ENCODE results near the gene OR5L2. TPM values are rescaled to one million over a fixed set of nuclear protein-coding genes. Genes with fewer than 3 reads are reported as not detected.
"Not testable (repeated sequence)": the region's sequence is repeated elsewhere in the genome, so short reads cannot be mapped to it uniquely, and the experiment has no call there.

OR5L2 gene
- total RNA-seq, 1 donor from 2014 or later = not detected

DNA sequence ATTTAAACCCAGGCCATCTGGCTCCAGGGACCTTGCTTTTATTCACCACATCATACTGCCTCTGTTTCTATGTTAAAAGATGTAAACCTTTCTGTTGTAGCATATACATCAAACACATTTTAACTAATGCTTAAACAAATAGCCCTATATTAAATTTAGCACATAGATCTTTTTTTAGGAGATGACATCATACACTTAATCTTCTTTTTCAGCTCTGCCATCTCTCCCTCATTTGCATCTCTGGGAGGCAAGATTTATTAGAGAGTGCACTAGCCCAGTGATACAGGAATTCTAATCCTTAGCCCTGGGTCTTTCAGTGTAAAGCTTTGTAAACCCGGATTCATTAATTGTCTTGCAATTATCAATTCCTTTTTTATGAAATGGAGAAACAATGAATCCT lies 25.1 kb downstream of the OR5L2 start:
- H3K9me3 ChIP-seq (replicated peaks) = no peaks in the 10 kb centered on the region
- H3K27ac ChIP-seq (replicated peaks) = no peak overlapping the region
- H3K36me3 ChIP-seq = no peaks in the 10 kb centered on the region
- TF ChIP-seq, protein P1, sequence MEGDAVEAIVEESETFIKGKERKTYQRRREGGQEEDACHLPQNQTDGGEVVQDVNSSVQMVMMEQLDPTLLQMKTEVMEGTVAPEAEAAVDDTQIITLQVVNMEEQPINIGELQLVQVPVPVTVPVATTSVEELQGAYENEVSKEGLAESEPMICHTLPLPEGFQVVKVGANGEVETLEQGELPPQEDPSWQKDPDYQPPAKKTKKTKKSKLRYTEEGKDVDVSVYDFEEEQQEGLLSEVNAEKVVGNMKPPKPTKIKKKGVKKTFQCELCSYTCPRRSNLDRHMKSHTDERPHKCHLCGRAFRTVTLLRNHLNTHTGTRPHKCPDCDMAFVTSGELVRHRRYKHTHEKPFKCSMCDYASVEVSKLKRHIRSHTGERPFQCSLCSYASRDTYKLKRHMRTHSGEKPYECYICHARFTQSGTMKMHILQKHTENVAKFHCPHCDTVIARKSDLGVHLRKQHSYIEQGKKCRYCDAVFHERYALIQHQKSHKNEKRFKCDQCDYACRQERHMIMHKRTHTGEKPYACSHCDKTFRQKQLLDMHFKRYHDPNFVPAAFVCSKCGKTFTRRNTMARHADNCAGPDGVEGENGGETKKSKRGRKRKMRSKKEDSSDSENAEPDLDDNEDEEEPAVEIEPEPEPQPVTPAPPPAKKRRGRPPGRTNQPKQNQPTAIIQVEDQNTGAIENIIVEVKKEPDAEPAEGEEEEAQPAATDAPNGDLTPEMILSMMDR (IDR thresholded peaks at IDR 0.05; ENCODE audit: borderline replicate concordance) = no peak
- H3K4me3 ChIP-seq = no peak overlapping the region
- DNase-seq = no peak
- no peaks in the 10 kb centered on the region for H3K4me1 ChIP-seq
- intact Hi-C loops (cut with micrococcal nuclease) = no loop called here
- no peaks in the 10 kb centered on the region for H3K27me3 ChIP-seq (ENCODE audit: low read depth)

DNA sequence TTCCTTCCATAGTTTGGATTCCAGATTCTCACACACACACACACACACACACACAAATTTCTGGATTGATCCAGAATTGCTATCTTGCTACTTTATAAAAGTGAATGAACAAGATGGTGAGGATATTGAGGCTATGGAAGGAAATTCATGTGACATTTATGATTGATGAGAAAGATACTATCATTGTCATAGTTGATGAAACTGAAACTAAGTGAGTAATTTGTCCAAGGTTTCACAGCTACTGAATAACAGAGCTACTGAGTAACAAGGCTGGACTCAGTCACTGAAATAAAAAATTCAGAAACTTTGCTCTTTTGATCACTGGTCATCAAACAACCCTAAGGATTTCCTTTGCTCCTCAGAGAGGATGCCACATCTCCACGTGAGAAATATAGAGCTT lies 27.7 kb downstream of the OR5L2 start:
- no peak for DNase-seq
- Histone ChIP-seq H3K27me3 (ENCODE audit: low read depth) (no peaks in the 10 kb centered on the region), H3K4me3 (no peak overlapping the region), H3K4me1 (no peaks in the 10 kb centered on the region), H3K36me3 (no peaks in the 10 kb centered on the region), H3K27ac (replicated peaks) (no peak overlapping the region), H3K9me3 (replicated peaks) (no peaks in the 10 kb centered on the region)
- TF ChIP-seq, protein P1 (IDR thresholded peaks at IDR 0.05; ENCODE audit: borderline replicate concordance) = no peak
- intact Hi-C loops (cut with micrococcal nuclease) = no loop called here

DNA sequence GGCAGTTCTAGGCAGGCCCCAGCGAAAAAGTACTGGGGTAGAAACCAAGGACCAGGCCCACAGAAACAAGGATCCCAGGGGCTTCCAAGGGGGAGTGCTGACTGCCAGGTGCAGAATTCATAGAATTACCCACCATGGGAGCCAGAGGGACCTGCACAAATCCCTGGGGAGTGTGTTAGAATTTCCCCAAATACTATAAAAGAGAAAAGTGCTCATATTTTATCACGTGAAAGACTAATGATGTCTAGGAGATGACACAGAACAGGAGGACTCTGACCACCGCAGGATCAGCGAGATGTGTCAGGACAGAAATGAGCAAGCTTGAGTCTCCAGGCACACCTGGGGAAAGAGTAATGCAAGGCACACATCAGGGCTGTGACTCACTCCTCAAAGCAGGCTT lies 40.3 kb downstream of the OR5L2 start:
- H3K36me3 ChIP-seq; H3K27ac ChIP-seq (replicated peaks); H3K9me3 ChIP-seq (replicated peaks); intact Hi-C loops (cut with micrococcal nuclease); H3K27me3 ChIP-seq (ENCODE audit: low read depth); DNase-seq; H3K4me1 ChIP-seq; H3K4me3 ChIP-seq: not testable (repeated sequence)

DNA sequence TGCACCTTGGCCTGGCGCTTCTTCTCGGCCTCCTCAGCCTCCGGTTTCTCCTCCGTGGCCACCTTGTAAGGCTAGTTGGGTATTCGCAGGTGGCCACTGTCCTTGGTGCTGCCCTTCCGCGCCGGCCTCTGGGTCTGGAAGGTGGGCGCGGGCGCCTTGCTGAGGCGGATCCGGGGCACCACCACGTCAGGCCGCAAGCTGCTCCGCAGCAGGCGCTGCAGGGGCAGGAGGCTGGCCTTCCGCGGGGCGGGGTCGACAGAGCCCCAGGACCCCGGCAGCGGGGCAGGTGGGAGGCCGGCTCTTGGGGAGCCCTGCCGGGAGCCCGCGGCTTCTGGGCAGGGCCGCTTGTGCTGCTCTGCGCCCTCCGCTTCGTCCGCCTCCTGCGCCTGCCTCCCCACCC lies 45.7 kb downstream of the OR5L2 start:
- peaks cover 22% of the 10 kb centered on the region for H3K27me3 ChIP-seq (ENCODE audit: low read depth)
- H3K4me3 ChIP-seq; H3K27ac ChIP-seq (replicated peaks); H3K4me1 ChIP-seq; H3K9me3 ChIP-seq (replicated peaks); H3K36me3 ChIP-seq; intact Hi-C loops (cut with micrococcal nuclease); DNase-seq: not testable (repeated sequence)

DNA sequence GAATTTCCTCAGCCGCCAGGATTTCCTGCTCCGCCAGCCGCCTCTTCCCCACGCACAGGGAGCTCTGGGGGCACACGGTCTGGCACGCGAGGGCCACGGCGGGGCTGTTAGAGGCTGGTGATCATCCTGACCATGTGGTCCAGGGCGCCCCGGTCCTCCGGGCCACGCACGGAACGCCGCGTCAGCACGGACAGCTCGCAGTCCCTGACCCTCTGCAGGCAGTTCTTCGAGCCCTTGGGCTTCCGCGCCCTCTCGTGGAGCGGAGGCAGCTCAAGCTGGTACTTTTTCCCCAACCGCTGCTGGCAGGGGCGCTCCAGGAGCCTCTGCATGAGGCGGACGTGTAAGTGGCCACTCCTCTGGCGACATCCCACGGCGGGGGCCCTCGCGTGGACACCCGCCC lies 46.1 kb downstream of the OR5L2 start:
- H3K9me3 ChIP-seq (replicated peaks); H3K27ac ChIP-seq (replicated peaks); DNase-seq; H3K36me3 ChIP-seq; intact Hi-C loops (cut with micrococcal nuclease); H3K4me1 ChIP-seq; H3K4me3 ChIP-seq: not testable (repeated sequence)
- H3K27me3 ChIP-seq (ENCODE audit: low read depth) = peaks cover 22% of the 10 kb centered on the region

Other genes with a start within 250 kb of the OR5L2 start
- not detected for gene OR4C11, start 219.6 kb upstream of the OR5L2 start, total RNA-seq
- gene OR4P4, start 192.1 kb upstream of the OR5L2 start, total RNA-seq = not detected
- gene OR4S2, start 178.9 kb upstream of the OR5L2 start, total RNA-seq = not detected
- gene OR4C6, start 165.0 kb upstream of the OR5L2 start, total RNA-seq = not detected
- not detected for gene OR5D13, start 53.8 kb upstream of the OR5L2 start, total RNA-seq
- not detected for gene OR5D14, start 31.7 kb upstream of the OR5L2 start, total RNA-seq
- gene OR5L1, start 15.9 kb upstream of the OR5L2 start, total RNA-seq = not detected
- not detected for gene OR5D18, start 7.6 kb upstream of the OR5L2 start, total RNA-seq
- not detected for gene OR5D16, start 11.5 kb downstream of the OR5L2 start, total RNA-seq
- not detected for gene TRIM51, start 56.1 kb downstream of the OR5L2 start, total RNA-seq
- gene OR5W2, start 87.4 kb downstream of the OR5L2 start, total RNA-seq = not detected
- gene OR5I1, start 109.2 kb downstream of the OR5L2 start, total RNA-seq = not detected
- gene OR10AG1, start 142.7 kb downstream of the OR5L2 start, total RNA-seq = not detected
- not detected for gene OR5F1, start 167.4 kb downstream of the OR5L2 start, total RNA-seq
- gene OR5AS1, start 200.4 kb downstream of the OR5L2 start, total RNA-seq = not detected

Measured in left ventricle myocardium inferior (tissue), 1 donor.